HG02798 (cell line): ENCODE data around the gene WWOX.

Experiments
- ATAC-seq: cut with Tn5 transposase; IDR thresholded peaks from one replicate; pipeline ENCODE4 v1.9.1; 2021; ENCODE audit warnings: mild to moderate bottlenecking; ENCODE audit not compliant: unreplicated experiment, poor library complexity

Gene WWOX

GRCh38 chr16:78837706-78838105 is 738.3 kb downstream of the WWOX start:
- ATAC-seq: no peak

GRCh38 chr16:78838276-78838675 is 738.8 kb downstream of the WWOX start:
- ATAC-seq: no peak

GRCh38 chr16:78842950-78843349 is 743.5 kb downstream of the WWOX start:
- no peak for ATAC-seq

GRCh38 chr16:78843978-78844377 is 744.5 kb downstream of the WWOX start:
- ATAC-seq: no peak

GRCh38 chr16:78844682-78845081 is 745.2 kb downstream of the WWOX start:
- no peak for ATAC-seq

- ATAC-seq: no peak
Observed at GRCh38 chr16:78851266-78851665, 751.8 kb downstream of the WWOX start.

GRCh38 chr16:78852081-78852635 is 752.7 kb downstream of the WWOX start:
- ATAC-seq: no peak

- ATAC-seq: no peak
Observed at GRCh38 chr16:78862022-78862421, 762.6 kb downstream of the WWOX start.

GRCh38 chr16:78866521-78866920 is 767.1 kb downstream of the WWOX start:
- no peak for ATAC-seq

- ATAC-seq: no peak
Observed at GRCh38 chr16:78869492-78869891, 770.0 kb downstream of the WWOX start.

- ATAC-seq: no peak
Observed at GRCh38 chr16:78871241-78871640, 771.8 kb downstream of the WWOX start.

GRCh38 chr16:78876671-78877070 is 777.2 kb downstream of the WWOX start:
- no peak for ATAC-seq

GRCh38 chr16:78877114-78877655 is 777.7 kb downstream of the WWOX start:
- no peak for ATAC-seq

- no peak for ATAC-seq
Observed at GRCh38 chr16:78878570-78878969, 779.1 kb downstream of the WWOX start.

- ATAC-seq: no peak
Observed at GRCh38 chr16:78879011-78879410, 779.6 kb downstream of the WWOX start.

- no peak for ATAC-seq
Observed at GRCh38 chr16:78882150-78882549, 782.7 kb downstream of the WWOX start.

- ATAC-seq: no peak
Observed at GRCh38 chr16:78882751-78883150, 783.3 kb downstream of the WWOX start.

GRCh38 chr16:78884204-78884603 is 784.8 kb downstream of the WWOX start:
- ATAC-seq: no peak

GRCh38 chr16:78889346-78889745 is 789.9 kb downstream of the WWOX start:
- no peak for ATAC-seq

GRCh38 chr16:78890373-78890895 is 791.0 kb downstream of the WWOX start:
- ATAC-seq: no peak

GRCh38 chr16:78892951-78893733 is 793.7 kb downstream of the WWOX start:
- no peak for ATAC-seq

GRCh38 chr16:78894886-78895285 is 795.4 kb downstream of the WWOX start:
- no peak for ATAC-seq
